Measurements from ENCODE around the gene ZNF608. TPM values are rescaled to one million over a fixed set of nuclear protein-coding genes. Genes with fewer than 3 reads are reported as not detected.

ZNF608 gene
- total RNA-seq, 1 experiment from 2014 or later: 0.95 TPM

GRCh38 chr5:124734574-124735168 is 11.8 kb downstream of the ZNF608 start:
- H3K27me3 ChIP-seq (ENCODE audit: low read length): no peaks in the 10 kb centered on the region
- intact Hi-C loops (cut with micrococcal nuclease): no loop called here
- H3K9me3 ChIP-seq (ENCODE audit: low read length): no peaks in the 10 kb centered on the region
- DNase-seq: no peak
- CTCF ChIA-PET: no interaction called here
- TF ChIP-seq EZH2phosphoT487 (IDR thresholded peaks at IDR 0.05; ENCODE audit: borderline replicate concordance, low read length): no peak
- no peak for TF ChIP-seq EZH2 (IDR thresholded peaks at IDR 0.05; ENCODE audit: low read length, unreplicated experiment)
- no peak for TF ChIP-seq CTCF (conservative IDR thresholded peaks at IDR 0.05; ENCODE audit: low read depth, low read length)
- H3K27ac ChIP-seq (ENCODE audit: low read length): no peak overlapping the region
- ATAC-seq: no peak
- no peak overlapping the region for H3K4me3 ChIP-seq (ENCODE audit: low read length)
- no peaks in the 10 kb centered on the region for H3K79me2 ChIP-seq (ENCODE audit: low read length)
- H3K4me2 ChIP-seq (ENCODE audit: low read length): no peak overlapping the region
- no peaks in the 10 kb centered on the region for H3K9me2 ChIP-seq (replicated peaks; ENCODE audit: low read length)
- BruUV-seq (replicated peaks): no TSS peak
- POLR2A ChIA-PET (ENCODE audit: unreplicated experiment): no interaction called here
- H3K9ac ChIP-seq (ENCODE audit: low read length): no peak overlapping the region
- H3K4me1 ChIP-seq (ENCODE audit: insufficient read depth, low read length): no peaks in the 10 kb centered on the region
- no peaks in the 10 kb centered on the region for H4K20me1 ChIP-seq (ENCODE audit: low read length)
- no peak overlapping the region for H2AFZ ChIP-seq (ENCODE audit: low read length)
- H3F3A ChIP-seq (ENCODE audit: low read length, unreplicated experiment): no peaks in the 10 kb centered on the region
- no peaks in the 10 kb centered on the region for H3K36me3 ChIP-seq (ENCODE audit: low read depth, low read length)

- H3K27ac ChIP-seq (ENCODE audit: low read length): no peak overlapping the region
- no peak overlapping the region for H3K4me2 ChIP-seq (ENCODE audit: low read length)
- H3K4me3 ChIP-seq (ENCODE audit: low read length): no peak overlapping the region
- CTCF ChIA-PET: interaction anchor here (0.6 kb wide), 1 partner anchor 1063 kb away, joined by 4 read pairs; no protein-coding TSS in a partner anchor
- H3K36me3 ChIP-seq (ENCODE audit: low read depth, low read length): no peaks in the 10 kb centered on the region
- no peaks in the 10 kb centered on the region for H3K27me3 ChIP-seq (ENCODE audit: low read length)
- BruUV-seq (replicated peaks): no TSS peak
- ATAC-seq (no peak), DNase-seq (no peak)
- no peaks in the 10 kb centered on the region for H3F3A ChIP-seq (ENCODE audit: low read length, unreplicated experiment)
- no peak overlapping the region for H2AFZ ChIP-seq (ENCODE audit: low read length)
- POLR2A ChIA-PET (ENCODE audit: unreplicated experiment): interaction anchor here (0.7 kb wide), 1 partner anchor 238 kb away, joined by 6 read pairs; no protein-coding TSS in a partner anchor
- H4K20me1 ChIP-seq (ENCODE audit: low read length): no peaks in the 10 kb centered on the region
- no peak for TF ChIP-seq EZH2phosphoT487 (IDR thresholded peaks at IDR 0.05; ENCODE audit: borderline replicate concordance, low read length)
- no peak for TF ChIP-seq CTCF (conservative IDR thresholded peaks at IDR 0.05; ENCODE audit: low read depth, low read length)
- no peak for TF ChIP-seq EZH2 (IDR thresholded peaks at IDR 0.05; ENCODE audit: low read length, unreplicated experiment)
- intact Hi-C loops (cut with micrococcal nuclease): no loop called here
- no peaks in the 10 kb centered on the region for H3K79me2 ChIP-seq (ENCODE audit: low read length)
- H3K9me2 ChIP-seq (replicated peaks; ENCODE audit: low read length): no peaks in the 10 kb centered on the region
- no peaks in the 10 kb centered on the region for H3K9me3 ChIP-seq (ENCODE audit: low read length)
- H3K9ac ChIP-seq (ENCODE audit: low read length): no peak overlapping the region
- no peaks in the 10 kb centered on the region for H3K4me1 ChIP-seq (ENCODE audit: insufficient read depth, low read length)
These were observed 13.1 kb downstream of the ZNF608 start for GRCh38 chr5:124733329-124733650.

Data from PC-3 (cell line).